ENCODE data around the gene AMMECR1L. TPM values are rescaled to one million over a fixed set of nuclear protein-coding genes. Genes with fewer than 3 reads are reported as not detected.

Gene AMMECR1L
- total RNA-seq, 2 experiments from 2014 or later, result 9.8 to 17.1 TPM

GRCh38 chr2:127864877-127865276 is 20.9 kb downstream of the AMMECR1L start:
- no peaks in the 10 kb centered on the region for H3K79me2 ChIP-seq (ENCODE audit: insufficient read depth, low read depth, low read length)
- no peak for DNase-seq (ENCODE audit: low spot score)
- H3K4me1 ChIP-seq (ENCODE audit: insufficient read depth, low read length, poor library complexity, severe bottlenecking), result peaks cover 8% of the 10 kb centered on the region
- BruUV-seq (replicated peaks), result no TSS peak
- no peaks in the 10 kb centered on the region for H3K9me3 ChIP-seq (ENCODE audit: low read length)
- no peaks in the 10 kb centered on the region for H3K9me2 ChIP-seq (ENCODE audit: insufficient read depth, low read length)
- H3K27ac ChIP-seq (ENCODE audit: low read depth, low read length, poor library complexity, severe bottlenecking), result no peak overlapping the region
- TF ChIP-seq EZH2phosphoT487 (IDR thresholded peaks at IDR 0.05; ENCODE audit: borderline replicate concordance, low read depth, low read length), result no peak
- TF ChIP-seq CTCF (conservative IDR thresholded peaks at IDR 0.05; ENCODE audit: low read length), result no peak
- H4K20me1 ChIP-seq (ENCODE audit: insufficient read depth, low read length), result no peaks in the 10 kb centered on the region
- CTCF ChIA-PET (ENCODE audit: unreplicated experiment), result no interaction called here
- POLR2A ChIA-PET, result no interaction called here
- H3K4me2 ChIP-seq (ENCODE audit: low read length), result no peak overlapping the region
- intact Hi-C loops (cut with micrococcal nuclease; ENCODE audit: unreplicated experiment), result loop anchor here (10.0 kb wide), 1 partner anchor 270 kb away; no protein-coding TSS in a partner anchor
- peaks cover 77% of the 10 kb centered on the region for H3K36me3 ChIP-seq (ENCODE audit: insufficient read depth, low read length)
- no peak overlapping the region for H3K4me3 ChIP-seq (ENCODE audit: low read depth, low read length, poor library complexity, severe bottlenecking)
- no peak overlapping the region for H2AFZ ChIP-seq (ENCODE audit: low read length)

GRCh38 chr2:127862228-127862627 is 23.5 kb downstream of the AMMECR1L start:
- Histone ChIP-seq H3K79me2 (ENCODE audit: insufficient read depth, low read depth, low read length) (peaks cover 6% of the 10 kb centered on the region), H4K20me1 (ENCODE audit: insufficient read depth, low read length) (0 out of 2 replicates have a peak, but pooled peaks cover 1% of the 10 kb centered on the region), H3K27ac (ENCODE audit: low read depth, low read length, poor library complexity, severe bottlenecking) (no peak overlapping the region), H3K36me3 (ENCODE audit: insufficient read depth, low read length) (peaks cover 50% of the 10 kb centered on the region), H3K9me2 (ENCODE audit: insufficient read depth, low read length) (no peaks in the 10 kb centered on the region), H3K4me1 (ENCODE audit: insufficient read depth, low read length, poor library complexity, severe bottlenecking) (peaks cover 23% of the 10 kb centered on the region), H2AFZ (ENCODE audit: low read length) (no peak overlapping the region), H3K4me2 (ENCODE audit: low read length) (no peak overlapping the region), H3K4me3 (ENCODE audit: low read depth, low read length, poor library complexity, severe bottlenecking) (no peak overlapping the region), H3K9me3 (ENCODE audit: low read length) (no peaks in the 10 kb centered on the region)
- POLR2A ChIA-PET, result no interaction called here
- CTCF ChIA-PET (ENCODE audit: unreplicated experiment), result no interaction called here
- intact Hi-C loops (cut with micrococcal nuclease; ENCODE audit: unreplicated experiment), result loop anchor here (10.0 kb wide), 1 partner anchor 267 kb away; no protein-coding TSS in a partner anchor
- DNase-seq (ENCODE audit: low spot score), result no peak
- no TSS peak for BruUV-seq (replicated peaks)
- no peak for TF ChIP-seq CTCF (conservative IDR thresholded peaks at IDR 0.05; ENCODE audit: low read length)
- TF ChIP-seq EZH2phosphoT487 (IDR thresholded peaks at IDR 0.05; ENCODE audit: borderline replicate concordance, low read depth, low read length), result no peak

GRCh38 chr2:127860130-127860529 is 25.6 kb downstream of the AMMECR1L start:
- no peaks in the 10 kb centered on the region for H3K9me2 ChIP-seq (ENCODE audit: insufficient read depth, low read length)
- peaks cover 45% of the 10 kb centered on the region for H3K36me3 ChIP-seq (ENCODE audit: insufficient read depth, low read length)
- BruUV-seq (replicated peaks), result no TSS peak
- H3K4me2 ChIP-seq (ENCODE audit: low read length), result peak overlapping the region; percentile 37
- H4K20me1 ChIP-seq (ENCODE audit: insufficient read depth, low read length), result peaks cover 16% of the 10 kb centered on the region; the same call in 1 of the 2 replicates
- H3K9me3 ChIP-seq (ENCODE audit: low read length), result no peaks in the 10 kb centered on the region
- ChIA-PET POLR2A (interaction anchor here (1.0 kb wide), 1 partner anchor 24 kb away, joined by 4 read pairs; no protein-coding TSS in a partner anchor), CTCF (ENCODE audit: unreplicated experiment) (no interaction called here)
- peaks cover 27% of the 10 kb centered on the region for H3K79me2 ChIP-seq (ENCODE audit: insufficient read depth, low read depth, low read length)
- no peak overlapping the region for H2AFZ ChIP-seq (ENCODE audit: low read length)
- H3K4me3 ChIP-seq (ENCODE audit: low read depth, low read length, poor library complexity, severe bottlenecking), result no peak overlapping the region
- H3K4me1 ChIP-seq (ENCODE audit: insufficient read depth, low read length, poor library complexity, severe bottlenecking), result peaks cover 40% of the 10 kb centered on the region
- DNase-seq (ENCODE audit: low spot score), result no peak
- intact Hi-C loops (cut with micrococcal nuclease; ENCODE audit: unreplicated experiment), result loop anchor here (10.0 kb wide), 1 partner anchor 265 kb away; no protein-coding TSS in a partner anchor
- peak overlapping the region; percentile 15 for H3K27ac ChIP-seq (ENCODE audit: low read depth, low read length, poor library complexity, severe bottlenecking)
- TF ChIP-seq CTCF (conservative IDR thresholded peaks at IDR 0.05; ENCODE audit: low read length), result no peak
- no peak for TF ChIP-seq EZH2phosphoT487 (IDR thresholded peaks at IDR 0.05; ENCODE audit: borderline replicate concordance, low read depth, low read length)
